GM12878 (cell line): ENCODE results near the gene OLAH. TPM values are rescaled to one million over a fixed set of nuclear protein-coding genes. Genes with fewer than 3 reads are reported as not detected.

ENCODE experiments used
- ATAC-seq: fragments of 200-7000 bp; cut with Tn5 transposase; 3 replicates; pipeline ENCODE4 v1.9.1; 2020; ENCODE audit warnings: mild to moderate bottlenecking, moderate library complexity
- BruUV-seq: library from RNA; stranded (reverse); fragments of 400-500 nt; replicated peaks from 2 replicates; lab custom pipeline; 2021; lab: Mats Ljungman, UMichigan
- CTCF ChIA-PET: fragments of 300-600 bp; sonication (Branson Sonifier 250); formaldehyde crosslinking; extraction: SDS; loops from one replicate; lab custom pipeline; 2021; ENCODE audit warnings: inconsistent platforms; lab: Yijun Ruan, JAX
- POLR2A ChIA-PET: fragments of 350-600 bp; formaldehyde crosslinking; extraction: SDS; loops from one replicate; lab custom pipeline; 2021; ENCODE audit warnings: inconsistent platforms; lab: Charles Lee
- RAD21 ChIA-PET: fragments of 300-600 bp; sonication (Branson Sonifier 250); formaldehyde crosslinking; loops from one replicate; lab custom pipeline; 2023; ENCODE audit warnings: antibody characterized with exemption; ENCODE audit not compliant: unreplicated experiment; lab: Charles Lee
- SMC1A ChIA-PET: fragments of 300-600 bp; sonication (Branson Sonifier 250); formaldehyde crosslinking; loops from one replicate; lab custom pipeline; 2023; ENCODE audit not compliant: unreplicated experiment, uncharacterized antibody; lab: Charles Lee
- DNase-seq: peaks from one replicate; pipeline ENCODE4 v3.0.0-alpha.2; 2011; ENCODE audit warnings: low read depth, low spot score
- FAIRE-seq: peaks from 3 replicates; lab custom pipeline; 2011; peaks lifted over from hg19 to GRCh38; lab: Jason Lieb, UNC
- H2AFZ ChIP-seq: 2 replicates; pipeline ENCODE4 v1.6.0; 2011; ENCODE audit warnings: low read depth, low read length, control low read depth; ENCODE audit not compliant: control insufficient read depth
- H3K27ac ChIP-seq: 2 replicates; pipeline ENCODE4 v1.5.1; 2011; ENCODE audit warnings: control low read depth; ENCODE audit not compliant: control insufficient read depth, insufficient read depth
- H3K27me3 ChIP-seq, 2 experiments: replicated peaks in 1 of 2; 2 replicates each; pipeline versions ENCODE4 v1.6.0 to v1.6.1; 2011; ENCODE audit warnings: low read length in 1 of 2; ENCODE audit not compliant: control insufficient read depth in 2 of 2, insufficient read depth in 2 of 2
- H3K36me3 ChIP-seq, 2 experiments: 2 replicates each; pipeline ENCODE4 v1.5.1; 2011; ENCODE audit warnings: low read length in 1 of 2; ENCODE audit not compliant: control insufficient read depth in 2 of 2, insufficient read depth in 2 of 2
- H3K4me1 ChIP-seq: 2 replicates; pipeline ENCODE4 v1.6.1; 2011; ENCODE audit warnings: mild to moderate bottlenecking, low read length, moderate library complexity, mixed read lengths; ENCODE audit not compliant: control insufficient read depth, insufficient read depth
- H3K4me2 ChIP-seq: 2 replicates; pipeline ENCODE4 v1.6.0; 2011; ENCODE audit warnings: control low read depth; ENCODE audit not compliant: control insufficient read depth, insufficient read depth
- H3K4me3 ChIP-seq: fragments of 200-600 bp; sonication (generic); 2 replicates; pipeline ENCODE4 v1.5.1; 2016
- H3K79me2 ChIP-seq: 2 replicates; pipeline ENCODE4 v1.6.0; 2011; ENCODE audit warnings: low read length; ENCODE audit not compliant: control insufficient read depth, insufficient read depth
- H3K9ac ChIP-seq: 2 replicates; pipeline ENCODE4 v1.8.0; 2011; ENCODE audit warnings: low read length, control low read depth, mixed read lengths; ENCODE audit not compliant: control insufficient read depth, insufficient read depth
- H3K9me3 ChIP-seq: replicated peaks from 3 replicates; pipeline ENCODE4 v1.5.1; 2011; ENCODE audit warnings: mild to moderate bottlenecking, low read length; ENCODE audit not compliant: control insufficient read depth, insufficient read depth
- H4K20me1 ChIP-seq: 2 replicates; pipeline ENCODE4 v1.6.0; 2011; ENCODE audit not compliant: control insufficient read depth, insufficient read depth
- ASH2L ChIP-seq: fragments of 300-600, 200-600 bp; sonication (generic); IDR thresholded peaks from 2 replicates; pipeline ENCODE4 v1.6.1; 2017; ENCODE audit warnings: low read depth, mild to moderate bottlenecking, borderline replicate concordance
- ATF7 ChIP-seq: fragments of 450-650 bp; IDR thresholded peaks from 2 replicates; pipeline ENCODE4 v1.6.1; 2016; ENCODE audit warnings: low read depth, mild to moderate bottlenecking
- EGR1 ChIP-seq, 2 experiments: IDR thresholded peaks; 1 replicate in 1 of 2; 2 replicates in 1 of 2; pipeline ENCODE4 v1.6.1; 2011 to 2012; ENCODE audit warnings: low read depth in 2 of 2, low read length in 2 of 2, borderline replicate concordance in 1 of 2, mild to moderate bottlenecking in 1 of 2, moderate library complexity in 1 of 2
- FOXM1 ChIP-seq: IDR thresholded peaks from 2 replicates; pipeline ENCODE4 v1.6.1; 2012; ENCODE audit warnings: low read depth, mild to moderate bottlenecking, inconsistent platforms, low read length, moderate library complexity
- HDAC6 ChIP-seq: fragments of 200-600 bp; sonication (generic); IDR thresholded peaks from one replicate; pipeline ENCODE4 v1.8.0; 2017; ENCODE audit warnings: antibody characterized with exemption; ENCODE audit not compliant: unreplicated experiment
- IRF5 ChIP-seq: fragments of 450-650 bp; IDR thresholded peaks from 2 replicates; pipeline ENCODE4 v1.6.1; 2017; ENCODE audit warnings: borderline replicate concordance
- MTA2 ChIP-seq: fragments of 450-650 bp; IDR thresholded peaks from 2 replicates; pipeline ENCODE4 v1.6.1; 2016; ENCODE audit warnings: low read depth, mild to moderate bottlenecking, moderate library complexity
- MTA3 ChIP-seq: IDR thresholded peaks from 2 replicates; pipeline ENCODE4 v1.6.1; 2012; ENCODE audit warnings: low read length, inconsistent platforms, borderline replicate concordance
- PML ChIP-seq: IDR thresholded peaks from 2 replicates; pipeline ENCODE4 v1.6.1; 2012; ENCODE audit warnings: low read length, inconsistent platforms
- POLR2A ChIP-seq: IDR thresholded peaks from 2 replicates; pipeline ENCODE4 v1.6.1; 2011; ENCODE audit warnings: low read depth, mild to moderate bottlenecking, low read length
- SMC3 ChIP-seq: IDR thresholded peaks from 2 replicates; pipeline ENCODE4 v1.6.1; 2011; ENCODE audit warnings: low read length, improper control_type of control experiment, borderline replicate concordance
- ZNF622 ChIP-seq: fragments of 450-650 bp; IDR thresholded peaks from 2 replicates; pipeline ENCODE4 v1.6.1; 2017; ENCODE audit warnings: mild to moderate bottlenecking, inconsistent platforms
- WGBS: methylation state at CpG from one replicate; pipeline ENCODE4 v1.1.6; 2016; ENCODE audit warnings: low lambda C conversion rate; ENCODE audit not compliant: insufficient replicate concordance, insufficient coverage; ENCODE audit errors: missing lambda C conversion rate; 5-methylcytosine and 5-hydroxymethylcytosine counted together
- in situ Hi-C: fragments of 300-500 bp; cut with MboI; formaldehyde crosslinking; loops from 9 replicates; pipeline ENCODE4 v1.14.3; 2018; ENCODE audit warnings: mixed read lengths
- intact Hi-C: fragments of 100-400 bp; cut with micrococcal nuclease; formaldehyde crosslinking; loops from one replicate; pipeline ENCODE4 v1.14.2; 2022; ENCODE audit not compliant: unreplicated experiment
- polyA plus RNA-seq, 11 experiments: library from polyadenylated mRNA; depleted of rRNA in 4 of 11; unstranded in 6 of 11; stranded (reverse) in 5 of 11; fragments of >200 nt; fragmentation: Nextera tagmentation in 4 of 11; fragmentation: Illumina TruSeq in 1 of 11; extraction: Ambion mirVana in 4 of 11; extraction: Trizol in 1 of 11; gene quantifications; 1 replicate in 1 of 11; 2 replicates in 10 of 11; pipeline versions ENCODE4 v1.2.1 to v1.2.3, GENCODE V29; 2011 to 2016; ENCODE audit warnings: inconsistent platforms in 2 of 11, missing spikeins in 2 of 11, low read depth in 1 of 11
- total RNA-seq, 4 experiments: library from RNA; depleted of rRNA in 3 of 4; stranded (reverse); fragments of >200 nt in 3 of 4; fragmentation: Illumina TruSeq in 1 of 4; extraction: Trizol in 1 of 4; gene quantifications; 2 replicates each; pipeline versions ENCODE4 v1.2.1 to v1.2.3, GENCODE V29; 2013 to 2021
- TF ChIP-seq, protein P1 (sequence below): IDR thresholded peaks from 2 replicates; pipeline ENCODE4 v1.6.1; 2012; ENCODE audit warnings: low read length, inconsistent platforms

Gene OLAH
- total and polyA plus RNA-seq, 10 of the 15 experiments (the other 5 are each of a cell fraction or from before 2014, with no cell fraction given), result 0.10 to 1.4 (median 0.59) TPM; not detected in 1

DNA sequence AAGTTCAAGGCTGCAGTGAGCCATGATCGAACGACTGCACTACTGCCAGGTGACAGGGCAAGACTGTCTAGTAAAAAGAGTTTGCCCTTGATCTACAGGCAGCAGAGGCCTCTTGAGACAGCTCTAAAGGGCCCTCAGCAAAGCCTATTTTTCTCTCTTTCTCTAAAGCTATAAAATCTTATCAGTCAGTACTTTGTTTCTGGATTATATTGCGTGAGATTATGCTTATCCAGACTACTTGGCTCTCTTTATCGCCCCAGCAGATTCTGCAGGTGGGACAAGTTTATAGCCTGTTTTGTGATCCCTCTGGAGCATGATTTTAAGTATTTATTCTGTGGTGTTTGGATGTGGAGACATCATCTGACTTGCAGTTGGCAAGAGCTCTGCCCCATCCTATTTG lies 56.1 kb downstream of the OLAH start (continued):
- no peak for TF ChIP-seq MTA3

GRCh38 chr10:15103513-15103912 lies 59.8 kb downstream of the OLAH start:
- Histone ChIP-seq H3K9ac (no peak overlapping the region), H3K36me3 (peaks cover 2 to 12% of the 10 kb centered on the region in 2 experiments; a peak in 3 of 4 replicates), H3K79me2 (peaks cover 23% of the 10 kb centered on the region), H2AFZ (no peak overlapping the region), H3K27me3 (no peaks in the 10 kb centered on the region), H3K9me3 (no peaks in the 10 kb centered on the region), H3K27ac (no peak overlapping the region), H3K4me2 (no peak overlapping the region), H3K4me3 (no peak overlapping the region), H4K20me1 (no peaks in the 10 kb centered on the region; the same call in 1 of the 2 replicates), H3K4me1 (no peaks in the 10 kb centered on the region)
- POLR2A ChIA-PET, result no interaction called here
- no peak for ATAC-seq
- no peak for DNase-seq
- SMC1A ChIA-PET, result interaction anchor here (1.7 kb wide), 1 partner anchor 19 kb away, joined by 3 read pairs; no protein-coding TSS in a partner anchor
- CTCF ChIA-PET, result interaction anchor here (1.0 to 4.2 kb wide), 3 partner anchors 10 to 63 kb away, joined by 3 to 38 read pairs (median 4); partner anchors contain the start of gene NMT2
- BruUV-seq, result no TSS peak
- in situ Hi-C loops (no loop called here), intact Hi-C loops (loop anchor here (10.0 kb wide), 1 partner anchor 219 kb away; no protein-coding TSS in a partner anchor)
- 96% methylated on average over 9 of the region's 9 CpGs for WGBS
- TF ChIP-seq FOXM1, result no peak
- TF ChIP-seq MTA2, result no peak
- no peak for TF ChIP-seq HDAC6
- TF ChIP-seq, protein P1, sequence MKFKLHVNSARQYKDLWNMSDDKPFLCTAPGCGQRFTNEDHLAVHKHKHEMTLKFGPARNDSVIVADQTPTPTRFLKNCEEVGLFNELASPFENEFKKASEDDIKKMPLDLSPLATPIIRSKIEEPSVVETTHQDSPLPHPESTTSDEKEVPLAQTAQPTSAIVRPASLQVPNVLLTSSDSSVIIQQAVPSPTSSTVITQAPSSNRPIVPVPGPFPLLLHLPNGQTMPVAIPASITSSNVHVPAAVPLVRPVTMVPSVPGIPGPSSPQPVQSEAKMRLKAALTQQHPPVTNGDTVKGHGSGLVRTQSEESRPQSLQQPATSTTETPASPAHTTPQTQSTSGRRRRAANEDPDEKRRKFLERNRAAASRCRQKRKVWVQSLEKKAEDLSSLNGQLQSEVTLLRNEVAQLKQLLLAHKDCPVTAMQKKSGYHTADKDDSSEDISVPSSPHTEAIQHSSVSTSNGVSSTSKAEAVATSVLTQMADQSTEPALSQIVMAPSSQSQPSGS, result no peak
- no peak for TF ChIP-seq ATF7
- no peak for TF ChIP-seq IRF5
- no peak for TF ChIP-seq ASH2L
- no peak for TF ChIP-seq POLR2A
- TF ChIP-seq SMC3, result no peak
- TF ChIP-seq PML, result no peak
- no peak for TF ChIP-seq ZNF622
- TF ChIP-seq EGR1 (IDR thresholded peaks at IDR 0.05; ENCODE audit: borderline replicate concordance in 1 of 2, low read depth in 2 of 2, low read length in 2 of 2), result no peak
- FAIRE-seq, result no peak
- RAD21 ChIA-PET, result no interaction called here
